Heart left ventricle (tissue), 16 donors: ENCODE results near the gene NUDT14. TPM values are rescaled to one million over a fixed set of nuclear protein-coding genes. Genes with fewer than 3 reads are reported as not detected.

ENCODE experiments used
- ATAC-seq, 4 donors: fragments of 200-7000 bp; cut with Tn5 transposase; one replicate each; pipeline ENCODE4 v1.9.1; 2020 to 2022; ENCODE audit warnings: moderate library complexity in 4 of 4, mild to moderate bottlenecking in 3 of 4, moderate number of reproducible peaks in 1 of 4
- DNase-seq, 5 donors: peaks; one replicate each; pipeline ENCODE4 v3.0.0-alpha.2; 2020
- H3K27ac ChIP-seq, 12 donors: fragments of 200-600 bp; sonication (generic) in 4 of 12; one replicate each; pipeline versions ENCODE4 v1.5.0 to v1.8.0; 2016 to 2022; ENCODE audit warnings: mild to moderate bottlenecking in 2 of 12
- H3K27me3 ChIP-seq, 9 donors: fragments of 200-600 bp; sonication (generic) in 2 of 9; one replicate each; pipeline versions ENCODE4 v1.5.1 to v1.8.0; 2016 to 2022; ENCODE audit warnings: mild to moderate bottlenecking in 3 of 9
- H3K36me3 ChIP-seq, 9 donors: fragments of 200-600 bp; sonication (generic) in 2 of 9; one replicate each; pipeline versions ENCODE4 v1.5.0 to v1.8.0; 2018 to 2022; ENCODE audit warnings: mild to moderate bottlenecking in 2 of 9
- H3K4me1 ChIP-seq, 12 donors: fragments of 200-600 bp; sonication (generic) in 4 of 12; one replicate each; pipeline versions ENCODE4 v1.5.0 to v1.8.0; 2016 to 2022; ENCODE audit warnings: mild to moderate bottlenecking in 3 of 12
- H3K4me3 ChIP-seq, 12 donors: fragments of 200-600 bp; sonication (generic) in 4 of 12; one replicate each; pipeline versions ENCODE4 v1.5.0 to v1.8.0; 2017 to 2022; ENCODE audit warnings: mild to moderate bottlenecking in 9 of 12, moderate library complexity in 4 of 12
- H3K9me3 ChIP-seq, 12 donors: fragments of 200-600 bp; sonication (generic) in 4 of 12; one replicate each; pipeline versions ENCODE4 v1.5.0 to v1.8.0; 2016 to 2022; ENCODE audit warnings: mild to moderate bottlenecking in 1 of 12
- CTCF ChIP-seq, 12 donors: fragments of 200-600 bp; sonication (generic) in 4 of 12; IDR thresholded peaks; one replicate each; pipeline versions ENCODE4 v1.5.0 to v1.8.0; 2018 to 2022; ENCODE audit warnings: antibody characterized with exemption in 12 of 12, mild to moderate bottlenecking in 5 of 12
- POLR2A ChIP-seq, 2 donors: fragments of 450-650 bp; IDR thresholded peaks; one replicate each; pipeline ENCODE4 v1.6.1; 2017; ENCODE audit warnings: antibody characterized with exemption in 2 of 2, mild to moderate bottlenecking in 2 of 2, moderate library complexity in 2 of 2
- WGBS, 4 donors: extraction: QIAGEN DNeasy Blood & Tissue Kit in 2 of 4; methylation state at CpG; one replicate each; pipeline versions ENCODE4 v1.1.5 to v1.1.7; 2013 to 2018; 5-methylcytosine and 5-hydroxymethylcytosine counted together
- intact Hi-C, 10 donors: fragments of 100-400 bp; cut with DNase I; formaldehyde crosslinking; loops; one replicate each; pipeline versions ENCODE4 v1.11.1 to v1.14.2; 2022
- polyA plus RNA-seq, 2 donors: library from polyadenylated mRNA; stranded (reverse); fragments of 200-250 nt; gene quantifications; one replicate each; pipeline ENCODE4 v1.2.3, GENCODE V29; 2013
- total RNA-seq, 9 donors: library from RNA; depleted of rRNA in 2 of 9; stranded (reverse); fragments of >200 nt in 2 of 9; fragmentation: NEBNext Ultra II Directional in 3 of 9; extraction: Animal tissue kit (Norgen Biotek cat#: 25700) in 3 of 9; gene quantifications; one replicate each; pipeline versions ENCODE4 v1.1.0 to v1.2.4, GENCODE V29; 2016 to 2023
- donor health status: ischemic (EF 13 %, LVEDD 7.1; RV severe dilation, severe dysfunction).
- donor health status: healthy with polysubstance abuse.
- donor health status: DM: no; HTN: yes; CAD: no.
- donor health status: DM: no; HTN: no; CAD: no.
- donor health status: ischemic (EF 25% LVEDD 6.9; RV normal size, moderate dysfunction).
- donor health status: ischemic (EF 25% LVEDD 5.7; RV mildly dilated, moderate dysfunction).
- donor health status: healthy.
- donor health status: DM: yes; HTN: yes; CAD: no.
- donor health status: ischemic (EF 35%, LVEDD 5.7; RV mildly dilated, moderate dysfunction).
- donor health status: nonischemic (EF 11% LVEDD 7.7; RV severe dilation, severe dysfunction).
- donor health status: DM: yes; HTN: yes; CAD: no.
- donor health status: PGD.
- donor health status: ischemic (EF 29% LVEDD 5.4; RV normal size, mild dysfunction).
- donor health status: nonischemic (EF 23%, LVEDD 6.1; RV moderate dilation, normal function).

The NUDT14 gene
- total and polyA plus RNA-seq, 11 donors: 14.3 to 48.9 (median 23.8) TPM

- peak overlapping the region in 5 of 12 donors; percentile 10 to 88 (median 64) for H3K27ac ChIP-seq
- ATAC-seq: no peak
Observed at GRCh38 chr14:105155071-105155651, 26.0 kb downstream of the NUDT14 start.

GRCh38 chr14:105154476-105154871 is 26.6 kb downstream of the NUDT14 start:
- H3K9me3 ChIP-seq: no peaks in the 10 kb centered on the region
- intact Hi-C loops: loop anchor here in 4 of 10 donors (5.0 to 10.0 kb wide), 5 partner anchors 43 to 62 kb away; no protein-coding TSS in a partner anchor
- H3K27me3 ChIP-seq: no peaks in the 10 kb centered on the region
- peaks cover 6 to 43% (median 25%) of the 10 kb centered on the region in 12 donors for H3K4me1 ChIP-seq
- peaks cover 0 to 24% (median 0%) of the 10 kb centered on the region in 9 donors for H3K36me3 ChIP-seq
- WGBS, 4 donors: 55 to 66% (median 61%) methylated on average over 12 of the region's 12 CpGs
- H3K27ac ChIP-seq: peak overlapping the region in 11 of 12 donors; percentile 48 to 88 (median 78)
- ATAC-seq: no peak
- H3K4me3 ChIP-seq: no peak overlapping the region
- TF ChIP-seq CTCF (IDR thresholded peaks at IDR 0.05): no peak
- no peak for TF ChIP-seq POLR2A (IDR thresholded peaks at IDR 0.05)
- DNase-seq: peak in 3 of 5 donors; percentile 32 to 46 (median 46)

More at GRCh38 chr14:105155071-105155651, 26.0 kb downstream of the NUDT14 start:
- Histone ChIP-seq H3K4me1 (peaks cover 6 to 43% (median 25%) of the 10 kb centered on the region in 12 donors), H3K36me3 (peaks cover 0 to 22% (median 0%) of the 10 kb centered on the region in 9 donors), H3K27me3 (no peaks in the 10 kb centered on the region), H3K4me3 (no peak overlapping the region), H3K9me3 (no peaks in the 10 kb centered on the region)
- TF ChIP-seq CTCF (IDR thresholded peaks at IDR 0.05) (no peak), POLR2A (IDR thresholded peaks at IDR 0.05) (no peak)
- WGBS, 4 donors: 68 to 91% (median 81%) methylated on average over 17 to 24 of the region's 24 CpGs
- peak in 3 of 5 donors; percentile 18 to 55 (median 18) for DNase-seq
- intact Hi-C loops: loop anchor here in 1 of 10 donors (10.0 kb wide), 1 partner anchor 60 kb away; no protein-coding TSS in a partner anchor

- intact Hi-C loops: loop anchor here in 5 of 10 donors (2.0 to 10.0 kb wide), 6 partner anchors 43 to 62 kb away; no protein-coding TSS in a partner anchor
- Histone ChIP-seq H3K9me3 (no peaks in the 10 kb centered on the region), H3K27me3 (no peaks in the 10 kb centered on the region), H3K4me1 (peaks cover 6 to 43% (median 25%) of the 10 kb centered on the region in 12 donors), H3K4me3 (no peak overlapping the region), H3K36me3 (peaks cover 0 to 29% (median 0%) of the 10 kb centered on the region in 9 donors), H3K27ac (peak overlapping the region in 11 of 12 donors; percentile 48 to 88 (median 78))
- ATAC-seq (no peak), DNase-seq (peak in 3 of 5 donors; percentile 22 to 46 (median 29))
- 78 to 83% (median 80%) methylated on average over 24 to 26 of the region's 26 CpGs for WGBS, 4 donors
- TF ChIP-seq CTCF (IDR thresholded peaks at IDR 0.05) (no peak), POLR2A (IDR thresholded peaks at IDR 0.05) (no peak)
Observed at GRCh38 chr14:105153739-105154475, 27.2 kb downstream of the NUDT14 start.

GRCh38 chr14:105153331-105153731 is 27.8 kb downstream of the NUDT14 start:
- Histone ChIP-seq H3K4me3 (no peak overlapping the region), H3K4me1 (peaks cover 6 to 43% (median 25%) of the 10 kb centered on the region in 12 donors)
- 6 to 60% (median 42%) methylated on average over 5 to 18 of the region's 18 CpGs for WGBS, 4 donors

More at GRCh38 chr14:105153331-105153731, 27.8 kb downstream of the NUDT14 start:
- intact Hi-C loops: loop anchor here in 5 of 10 donors (2.0 to 10.0 kb wide), 6 partner anchors 44 to 61 kb away; no protein-coding TSS in a partner anchor
- ATAC-seq: peak; percentile 67 to 90 (median 74)
- Histone ChIP-seq H3K9me3 (no peaks in the 10 kb centered on the region), H3K36me3 (peaks cover 0 to 35% (median 0%) of the 10 kb centered on the region in 9 donors), H3K27me3 (no peaks in the 10 kb centered on the region), H3K27ac (peak overlapping the region; percentile 48 to 88 (median 78))
- TF ChIP-seq POLR2A (IDR thresholded peaks at IDR 0.05) (no peak), CTCF (IDR thresholded peaks at IDR 0.05) (no peak)
- peak; percentile 77 to 83 (median 82) for DNase-seq
